Nucleus accumbens (tissue), 56 donors: ENCODE data around the gene RXRB.

Source experiments
- DNase-seq, 56 donors: peaks; one replicate each; lab custom pipeline; 2025; lab: John Stamatoyannopoulos, UW

The RXRB gene

DNA sequence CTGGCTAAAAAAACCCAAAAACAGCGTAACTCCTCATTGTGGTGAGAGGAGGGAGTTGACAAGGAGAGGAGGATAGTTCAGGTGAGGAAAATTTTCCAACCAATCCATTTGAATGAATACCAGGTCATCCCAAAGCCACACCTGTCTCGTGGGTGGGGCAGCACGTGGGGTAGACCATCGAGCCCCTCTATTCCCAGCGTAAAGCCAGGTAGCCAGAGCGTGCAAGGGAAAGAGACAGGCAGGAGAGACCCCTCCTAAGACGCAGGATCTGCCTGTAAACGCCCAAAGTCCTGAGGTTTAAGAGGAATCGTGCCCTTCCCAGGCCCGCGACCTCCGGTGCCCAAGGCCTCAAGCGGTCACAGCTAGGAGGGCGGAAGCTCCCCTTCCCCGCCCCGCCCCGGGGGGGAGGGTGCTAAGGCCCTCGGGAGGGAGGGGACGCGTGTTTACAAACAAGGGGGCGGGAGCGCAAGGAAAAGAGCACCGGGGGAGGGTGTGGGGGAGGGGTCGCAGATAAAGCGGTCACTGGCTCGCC is 712 bp downstream of the RXRB start:
- DNase-seq = peak in 11 of 56 donors; percentile 50 to 82 (median 77)

DNA sequence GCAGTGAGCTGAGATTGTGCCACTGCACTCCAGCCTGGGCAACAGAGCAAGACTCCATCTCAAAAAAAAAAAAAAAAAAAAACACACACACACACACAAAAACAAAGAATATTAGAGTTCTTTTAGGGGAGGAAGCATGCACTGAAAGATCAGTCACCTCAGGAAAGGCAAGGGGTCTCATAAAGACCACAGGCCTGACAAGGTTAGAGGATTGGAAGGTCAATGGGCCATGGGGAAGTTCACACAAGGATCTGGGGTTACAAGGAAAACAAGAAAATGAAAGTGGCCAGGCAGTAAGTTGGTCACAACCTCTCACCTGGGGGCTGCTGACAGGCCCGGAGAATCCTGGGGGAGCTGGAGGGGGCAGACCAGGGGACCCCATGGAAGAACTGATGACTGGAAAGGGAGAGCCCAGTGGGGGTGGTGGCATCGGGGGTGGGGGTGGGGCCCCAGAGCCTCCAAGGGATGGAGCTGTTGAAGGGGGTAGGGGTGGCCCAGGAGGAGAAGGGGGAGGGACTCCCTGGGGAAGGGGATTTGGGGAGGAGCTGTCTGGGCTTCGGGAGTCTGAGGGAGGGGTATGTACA is 1.5 kb downstream of the RXRB start:
- DNase-seq = no peak

DNA sequence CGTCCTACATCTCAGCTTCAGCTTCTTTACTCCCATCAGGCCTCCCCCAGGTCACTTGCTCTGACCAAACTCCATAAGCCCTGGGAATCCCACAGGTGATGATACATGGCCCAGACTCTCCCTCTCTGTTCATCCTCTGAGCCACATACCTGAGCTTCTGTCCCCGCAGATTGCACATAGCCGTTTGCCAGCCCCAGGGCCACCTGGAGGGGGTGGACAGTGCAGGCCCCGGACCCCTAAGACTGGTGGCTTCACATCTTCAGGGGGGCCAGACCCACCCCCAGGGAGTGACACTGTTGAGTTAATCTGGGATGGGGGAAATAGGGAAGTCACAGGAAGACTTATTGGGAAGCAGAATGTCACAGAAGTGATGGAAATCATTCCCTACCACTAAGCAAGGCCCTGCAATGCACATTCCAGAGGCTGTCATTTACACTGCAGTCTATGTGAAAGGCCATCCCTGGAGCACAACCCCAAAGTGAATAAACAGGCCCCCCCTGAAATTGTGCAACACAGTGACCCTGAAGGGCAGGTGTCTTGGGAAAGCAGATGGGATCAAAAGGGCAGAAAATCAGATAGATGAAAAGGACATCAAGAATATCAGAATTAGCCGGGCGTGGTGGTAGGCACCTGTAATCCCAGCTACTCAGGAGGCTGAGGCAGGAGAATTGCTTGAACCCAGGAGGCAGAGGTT is 2.2 kb downstream of the RXRB start:
- DNase-seq = no peak

DNA sequence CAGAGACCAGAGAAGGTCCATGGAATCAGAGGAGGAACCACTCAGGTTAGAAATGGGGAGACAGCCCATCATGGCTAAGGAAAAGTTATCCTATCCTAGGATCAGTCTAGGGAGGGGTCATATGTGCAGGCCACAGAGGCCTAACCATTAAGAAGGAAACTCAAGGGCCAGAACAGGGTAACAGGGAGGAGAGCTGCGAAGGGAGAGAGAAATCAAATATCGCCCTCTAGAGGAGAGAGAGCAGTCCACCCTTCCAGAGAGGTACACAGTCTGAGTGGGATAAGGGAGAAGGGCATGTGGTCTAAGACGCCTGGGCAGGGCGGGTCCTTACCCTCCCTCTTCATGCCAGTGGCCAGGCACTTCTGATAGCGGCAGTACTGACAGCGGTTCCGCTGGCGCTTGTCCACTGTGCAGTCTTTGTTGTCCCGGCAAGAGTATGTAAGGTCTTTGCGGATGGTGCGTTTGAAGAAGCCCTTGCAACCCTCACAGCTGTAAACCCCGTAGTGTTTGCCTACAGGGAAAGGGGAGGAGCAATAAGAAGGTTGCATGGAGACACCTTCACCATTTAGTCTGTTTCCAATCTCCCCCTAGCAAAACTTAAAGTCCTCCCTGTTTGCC is 2.9 kb downstream of the RXRB start:
- peak in 18 of 56 donors; percentile 8 to 48 (median 20) for DNase-seq

DNA sequence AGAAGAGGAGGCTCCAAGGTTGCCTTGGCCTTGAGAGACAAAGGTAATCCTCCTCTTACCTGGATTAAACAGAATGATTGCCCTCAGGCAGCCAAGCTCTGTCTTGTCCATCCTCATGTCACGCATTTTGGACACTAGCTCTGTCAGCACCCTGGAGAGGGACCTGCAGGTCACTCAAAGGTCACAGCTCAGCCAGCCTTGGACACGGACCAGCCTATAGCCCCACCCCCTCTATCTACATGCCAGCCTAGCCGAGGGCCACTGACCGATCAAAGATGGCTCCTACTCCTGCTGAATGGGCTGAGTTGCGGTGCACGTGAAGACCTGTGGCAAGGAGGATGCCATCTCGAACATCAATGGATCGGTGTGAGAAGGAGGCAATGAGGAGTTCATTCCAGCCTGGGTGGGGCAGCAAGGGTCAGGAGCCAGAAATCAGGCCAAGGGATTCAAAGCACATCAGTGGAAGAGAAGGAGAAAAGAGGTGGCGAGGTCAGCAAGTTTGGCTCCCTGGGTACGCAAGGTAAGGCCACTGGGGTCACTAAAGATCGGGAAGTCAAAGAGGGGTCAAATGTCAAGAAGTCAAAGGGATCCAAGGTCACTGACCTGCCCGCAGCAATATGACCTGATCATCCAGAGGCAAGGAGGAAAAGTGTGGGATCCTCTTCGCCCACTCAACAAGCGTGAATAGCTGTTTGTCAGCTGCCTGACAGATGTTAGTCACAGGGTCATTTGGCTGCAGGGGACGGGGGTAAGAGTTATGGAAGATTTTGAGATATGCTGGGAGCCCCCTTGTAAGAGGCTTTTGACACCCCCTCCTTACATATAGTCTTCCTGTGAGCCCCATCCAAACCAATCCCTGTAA is 4.9 kb downstream of the RXRB start:
- DNase-seq = no peak

DNA sequence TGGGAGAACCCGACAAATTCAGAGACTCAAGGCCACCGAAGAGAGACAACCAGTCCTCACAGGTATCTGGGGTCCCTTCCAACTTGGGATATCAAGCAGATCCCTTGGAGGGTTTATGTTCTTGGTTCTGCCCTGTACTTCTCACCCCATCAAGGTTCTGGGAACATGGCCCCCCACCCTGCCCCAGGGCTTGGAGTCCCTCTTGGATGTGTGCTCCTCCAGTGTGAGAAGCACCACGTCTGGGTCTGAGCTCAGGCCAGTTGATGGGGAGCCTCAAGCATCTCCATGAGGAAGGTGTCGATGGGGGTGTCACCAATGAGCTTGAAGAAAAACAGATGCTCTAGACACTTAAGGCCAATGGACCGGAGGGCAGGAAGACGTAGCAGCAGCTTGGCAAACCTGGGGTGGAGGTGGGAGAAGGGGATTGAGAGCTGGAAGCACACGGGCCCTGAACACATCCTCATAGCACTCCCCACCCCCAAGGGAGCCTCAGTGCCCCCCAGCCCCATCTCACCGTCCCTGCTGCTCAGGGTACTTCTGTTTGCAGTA is 6.0 kb downstream of the RXRB start:
- no peak for DNase-seq

DNA sequence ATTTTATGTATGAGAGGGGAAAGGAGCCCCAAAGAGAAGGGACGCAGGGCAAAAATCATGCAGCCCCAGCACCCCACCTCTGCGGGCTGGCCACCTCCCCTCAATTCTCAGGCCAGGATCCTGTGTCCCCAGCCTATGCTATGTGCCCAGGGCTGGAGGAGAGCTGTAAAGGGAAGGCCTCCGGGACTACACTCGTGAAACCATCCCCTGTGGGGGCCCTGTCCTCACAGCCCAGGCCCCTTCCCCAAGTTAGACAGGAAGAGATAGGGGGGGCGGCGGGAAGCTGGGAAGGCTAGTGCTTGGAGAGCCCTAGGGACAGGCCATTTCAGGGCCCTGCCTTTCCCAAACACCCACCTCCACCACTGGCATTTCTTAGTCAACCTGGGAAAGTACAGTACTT is 6.8 kb downstream of the RXRB start:
- DNase-seq = peak in 2 of 56 donors; percentile 40 to 41

DNA sequence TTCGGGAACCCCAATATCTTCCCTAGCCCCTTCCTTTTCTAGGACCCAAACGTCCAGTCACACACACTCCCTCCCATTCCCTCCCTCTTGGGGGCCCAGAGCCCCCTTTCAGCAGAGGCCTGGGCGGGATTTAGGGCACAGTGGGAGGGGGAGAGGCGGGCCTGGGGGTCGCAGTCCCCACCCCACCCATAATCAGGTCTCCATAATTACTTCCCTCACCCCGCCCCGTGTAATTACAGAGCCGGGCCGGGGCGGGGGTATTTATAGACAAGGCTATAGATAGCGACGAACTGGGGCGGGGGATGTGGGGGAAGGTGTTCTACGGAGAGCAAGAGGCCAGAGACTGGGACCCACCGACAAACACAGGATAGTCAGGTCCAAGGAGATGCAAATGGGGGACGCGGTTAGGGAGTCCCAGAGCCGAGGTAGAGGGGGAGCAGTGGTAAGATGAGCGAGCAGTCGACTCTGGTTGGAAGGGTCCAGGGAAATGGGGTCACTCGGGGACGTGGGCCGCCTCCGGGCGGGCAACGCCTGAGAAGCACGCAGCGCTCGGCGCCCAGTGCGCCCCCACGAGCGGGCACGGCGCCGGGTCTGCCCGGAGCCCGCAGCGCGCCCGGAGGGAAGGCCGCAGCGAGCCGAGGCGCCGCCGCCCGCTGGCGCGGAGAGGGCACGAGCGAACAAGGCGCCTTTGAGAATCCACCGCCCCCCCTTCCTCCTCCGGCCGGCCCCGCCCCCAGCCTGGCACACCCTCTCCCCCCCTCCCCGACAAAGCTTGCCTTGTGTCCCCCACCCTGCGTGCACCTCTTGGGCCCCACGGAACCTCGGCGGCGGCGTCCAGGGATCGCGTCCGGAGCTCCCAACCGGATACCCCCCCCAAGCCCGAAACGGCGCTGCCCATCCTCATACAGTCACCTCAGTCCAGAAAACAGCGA is 7.5 kb downstream of the RXRB start:
- peak in 51 of 56 donors; percentile 24 to 86 (median 72) for DNase-seq

DNA sequence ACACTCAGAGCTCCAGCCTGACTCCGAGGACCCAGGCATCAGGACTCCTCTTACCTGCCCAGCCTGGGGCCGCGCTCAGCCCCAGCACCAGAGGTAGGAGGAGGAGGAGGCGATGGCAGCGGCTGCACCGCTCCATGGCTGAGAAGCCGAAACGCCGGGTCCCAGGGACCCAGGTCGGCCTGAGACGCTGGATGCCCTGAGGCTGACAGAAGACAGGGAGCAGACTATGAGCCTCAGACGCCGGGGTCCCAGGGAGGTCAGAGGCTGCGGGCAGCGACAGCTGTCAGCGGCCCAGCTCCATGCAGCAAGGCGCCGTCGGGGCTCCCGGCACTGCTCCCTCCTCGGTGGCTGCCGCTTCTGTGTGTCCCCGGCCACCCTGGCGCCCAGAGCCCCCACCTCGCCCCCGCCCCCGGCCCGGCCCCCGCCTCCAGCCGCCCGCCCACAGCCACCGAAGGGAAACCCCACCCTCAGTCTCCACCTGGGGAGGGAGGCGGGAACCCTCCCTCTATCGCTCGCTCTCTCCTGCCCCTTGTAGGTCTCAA is 8.3 kb downstream of the RXRB start, which contains the start of gene COL11A2:
Gene COL11A2, minus strand, starts transcription at position 363 of the 542 bp plus-strand sequence. Its CDS starts 227 bp downstream, at position 136.
- peak in 1 of 56 donors; percentile 18 for DNase-seq

DNA sequence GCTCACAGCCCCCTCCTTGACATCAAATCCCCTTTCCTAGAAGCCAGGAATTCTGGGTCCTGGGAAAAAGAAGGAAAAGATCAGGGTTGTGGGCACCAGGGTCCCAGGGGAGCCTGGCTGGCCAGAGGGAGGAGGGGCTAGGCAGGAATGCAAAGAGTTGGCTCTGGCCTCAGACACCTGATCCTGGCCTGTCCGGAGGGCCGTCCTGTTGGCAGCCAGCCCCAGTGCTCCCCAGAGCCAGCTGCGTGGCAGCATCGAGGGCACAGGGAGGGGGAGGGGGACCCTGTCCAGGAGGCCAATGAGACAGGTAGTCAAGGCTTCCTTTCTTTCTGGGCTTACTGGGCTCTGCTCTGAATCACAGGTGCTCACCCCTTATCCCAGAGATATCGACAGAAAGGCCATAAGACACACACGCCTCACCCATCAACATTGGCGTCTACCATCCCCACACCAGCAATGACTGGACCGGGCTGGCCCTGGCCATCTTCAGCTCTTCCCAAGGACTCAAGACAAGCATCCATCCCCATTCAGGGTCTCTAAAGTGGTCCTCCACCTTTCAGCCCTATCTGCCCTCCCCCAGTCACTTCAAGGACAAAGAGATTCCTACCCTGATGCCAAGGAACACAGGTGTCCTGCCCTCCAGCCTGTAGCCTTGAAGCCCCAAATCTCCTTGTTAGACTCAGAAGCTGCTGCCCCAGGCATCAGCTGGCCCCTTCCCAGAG is 8.9 kb downstream of the RXRB start:
- DNase-seq = peak in 2 of 56 donors; percentile 7 to 26

DNA sequence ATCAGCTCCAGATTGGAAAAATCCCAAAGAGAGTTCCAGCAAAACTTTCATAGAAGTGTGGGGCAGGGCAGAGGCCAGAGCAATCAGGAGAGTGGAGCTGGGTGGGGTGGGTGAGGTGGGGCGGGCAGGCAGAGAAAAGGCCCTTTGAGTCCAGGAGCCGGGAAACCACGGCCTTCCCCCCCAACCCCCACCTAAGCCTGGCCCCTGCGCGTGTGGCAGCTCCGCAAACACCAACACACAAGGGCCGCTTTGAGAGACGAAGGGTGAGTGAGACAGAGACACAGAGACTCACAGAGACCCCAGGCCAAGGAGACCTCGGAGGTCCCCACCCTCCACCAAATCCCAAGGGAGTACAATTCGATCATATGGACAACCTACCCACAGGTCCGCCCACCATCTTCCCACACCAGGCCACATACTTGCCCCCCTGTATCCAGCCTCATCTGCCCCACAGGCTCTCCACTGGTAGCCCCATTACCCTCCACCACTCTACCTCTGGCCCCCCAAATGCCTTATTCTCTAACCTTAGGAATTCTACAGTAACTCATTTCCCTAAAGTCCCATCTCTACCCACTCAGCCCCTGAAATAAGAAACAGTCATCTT is 9.9 kb downstream of the RXRB start:
- peak in 3 of 56 donors; percentile 25 to 41 (median 26) for DNase-seq

DNA sequence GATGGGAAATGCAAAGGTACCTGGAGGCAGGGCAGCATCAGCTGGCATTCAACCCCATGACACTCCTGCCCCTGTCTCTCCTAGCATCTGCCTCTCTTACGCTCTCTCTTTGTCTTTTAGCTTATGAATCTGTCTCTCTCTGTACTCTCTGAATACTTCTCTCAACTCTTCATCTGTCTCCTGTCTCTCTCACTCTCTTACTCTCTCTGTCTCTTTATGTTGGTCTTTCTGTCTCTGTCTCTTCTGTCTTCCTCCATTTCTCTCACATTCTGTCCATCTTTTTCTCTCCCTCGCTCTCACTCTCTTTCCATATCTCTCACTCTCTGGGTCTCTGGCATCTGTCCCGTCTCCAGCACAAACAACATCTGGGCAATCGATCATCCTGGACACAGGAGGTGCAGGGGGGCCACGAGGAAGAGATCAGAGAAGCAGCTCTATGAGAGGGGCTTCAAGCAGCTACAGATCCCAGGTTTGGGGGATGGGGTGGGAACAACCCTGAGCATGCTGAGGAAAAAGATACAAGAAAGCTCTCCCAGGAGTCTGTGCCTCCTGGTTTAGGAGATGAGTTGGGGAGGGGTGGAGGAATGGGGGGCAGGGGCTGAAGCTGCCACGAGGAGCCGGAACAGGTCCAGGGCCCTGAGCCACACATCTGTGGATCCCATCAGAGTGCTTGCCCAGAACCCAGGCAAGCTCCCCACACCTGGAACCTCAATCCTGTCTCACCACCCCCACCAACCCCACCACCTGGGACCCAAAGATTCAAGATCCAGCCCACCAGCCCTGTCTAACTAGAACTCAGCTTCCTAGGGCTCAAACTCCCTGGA is 10.6 kb downstream of the RXRB start:
- no peak for DNase-seq

DNA sequence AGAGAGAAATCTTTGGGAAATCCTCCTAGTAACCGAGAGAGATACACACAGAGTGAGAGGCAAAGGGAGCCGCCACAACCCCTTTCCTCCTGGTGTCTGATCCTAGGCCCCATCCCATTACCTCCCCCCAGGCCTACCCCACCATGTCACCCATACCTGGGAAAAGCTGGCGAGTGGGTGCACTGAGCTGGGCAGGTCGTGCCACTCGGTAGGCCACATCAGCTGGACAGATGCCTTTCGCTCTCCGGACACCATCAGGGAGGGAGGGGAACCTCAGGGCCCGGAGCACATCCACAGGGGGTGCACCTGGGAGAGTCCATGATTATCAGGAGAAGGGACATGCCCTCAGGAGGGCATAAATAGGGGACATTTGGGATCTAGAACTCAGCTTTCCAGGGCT is 11.3 kb downstream of the RXRB start:
- no peak for DNase-seq

DNA sequence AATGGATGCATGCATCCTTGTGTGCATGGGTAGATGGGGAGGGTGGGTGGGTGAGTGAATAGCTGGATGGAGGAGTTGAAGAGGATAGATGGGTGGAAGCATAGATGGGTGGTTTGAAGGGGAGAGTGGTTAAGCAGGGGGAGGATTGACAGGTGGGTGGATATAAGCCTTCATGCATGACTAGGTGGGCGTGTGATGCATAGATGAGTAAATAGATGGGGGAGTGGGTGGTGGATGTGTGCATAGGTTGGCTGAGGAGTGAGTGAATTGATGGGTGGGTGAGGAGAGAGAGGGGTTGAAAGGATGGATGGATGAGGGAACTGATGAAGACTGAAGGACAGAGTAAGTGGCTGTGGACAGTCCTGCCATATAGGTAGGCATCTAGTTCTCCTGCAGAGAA is 12.7 kb downstream of the RXRB start:
- no peak for DNase-seq

DNA sequence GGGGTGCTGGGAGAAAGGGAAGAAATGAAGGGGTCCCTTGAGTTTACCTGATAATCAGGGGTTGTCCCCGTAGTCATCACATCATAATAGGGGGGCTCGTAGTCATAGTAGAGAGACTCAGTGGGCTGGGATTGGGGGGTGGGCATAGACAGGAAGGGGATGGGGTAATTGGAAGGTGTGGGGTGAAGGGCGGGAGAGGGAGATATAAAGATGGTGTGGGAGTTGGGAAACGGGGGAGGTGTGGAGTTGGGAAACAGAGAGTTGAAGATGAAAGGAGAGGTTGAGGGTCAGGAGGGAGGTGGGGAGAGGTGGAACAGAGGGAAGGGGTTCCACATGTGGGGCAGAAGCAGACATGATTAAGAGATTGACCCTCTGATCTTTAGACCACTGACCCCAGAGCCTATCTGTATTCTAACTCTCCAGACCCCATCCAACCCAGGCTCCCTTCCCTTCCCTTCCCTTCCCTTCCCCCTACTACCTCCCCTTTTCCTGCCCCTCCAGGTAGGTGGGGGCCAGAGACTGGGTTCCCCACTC is 14.7 kb downstream of the RXRB start:
- no peak for DNase-seq

DNA sequence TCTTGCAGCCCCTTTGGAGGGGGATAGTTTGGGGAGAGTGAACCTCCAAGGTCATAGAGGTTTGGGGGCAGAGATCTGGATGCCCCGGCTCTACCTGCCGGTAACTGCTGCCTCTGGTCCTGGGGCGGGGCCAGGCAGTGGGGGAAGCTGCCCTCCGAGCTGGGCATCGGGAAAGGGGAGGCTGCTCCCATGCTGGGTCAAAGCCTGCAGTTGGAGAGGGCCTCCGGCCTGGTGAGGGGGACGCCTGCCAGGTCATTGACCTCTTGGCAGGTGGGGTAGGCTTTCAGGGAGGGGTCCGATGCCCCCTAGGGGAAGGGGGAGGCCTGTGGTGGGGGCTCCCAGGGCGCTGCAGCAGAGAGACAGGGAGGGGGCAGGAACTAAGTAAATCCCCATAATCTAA is 15.3 kb downstream of the RXRB start:
- no peak for DNase-seq
